ENCODE results near the gene PRR12. TPM values are rescaled to one million over a fixed set of nuclear protein-coding genes. Genes with fewer than 3 reads are reported as not detected.
A peak's percentile ranks its signal among the peaks of the same experiment; 100 is the strongest.

PRR12 gene
- total and polyA plus RNA-seq, 9 of the 15 experiments (the other 6 are each of a cell fraction or from before 2014, with no cell fraction given), result 0.01 to 21.1 (median 0.98) TPM

DNA sequence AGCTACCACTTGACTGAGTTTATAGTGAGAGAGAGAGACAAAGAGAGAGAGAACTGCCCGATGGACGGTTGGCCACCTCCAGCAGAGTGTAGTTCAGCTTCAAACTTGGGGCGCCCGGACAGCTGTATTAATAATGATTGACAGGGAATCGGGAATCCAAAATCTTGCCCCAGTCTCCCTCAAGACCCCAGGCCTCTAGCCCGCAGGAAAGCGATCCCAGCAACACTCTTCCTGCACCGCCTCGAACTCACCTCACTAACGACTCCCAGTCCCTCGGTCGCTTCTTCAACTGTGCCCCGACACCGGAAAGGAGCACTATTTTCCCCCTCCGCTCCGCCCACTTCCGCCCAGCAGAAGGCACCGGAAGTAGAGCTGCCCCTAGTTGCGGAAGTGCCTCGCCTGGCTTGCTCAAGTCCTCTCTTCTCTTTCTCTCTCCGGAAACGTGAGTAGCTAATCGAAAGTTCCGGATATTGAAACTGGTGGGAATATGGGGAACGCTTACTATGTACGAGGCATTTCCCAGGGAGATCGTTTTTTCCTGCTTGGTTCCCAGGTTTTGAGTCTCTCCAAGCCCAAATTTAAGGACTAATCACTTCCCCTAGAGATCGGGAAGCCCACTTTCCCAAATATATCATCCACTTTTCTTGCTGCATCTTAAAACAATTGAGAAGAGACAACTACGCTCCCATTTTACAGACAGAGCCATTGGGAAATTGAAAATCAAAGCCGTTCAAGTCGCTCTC, 10.5 kb upstream of the PRR12 start, which contains the start of gene NOSIP (continued):
- TF ChIP-seq ZNF280A (IDR thresholded peaks at IDR 0.05; ENCODE audit: low read depth, partially characterized antibody), result no peak
- TF ChIP-seq, protein P1, sequence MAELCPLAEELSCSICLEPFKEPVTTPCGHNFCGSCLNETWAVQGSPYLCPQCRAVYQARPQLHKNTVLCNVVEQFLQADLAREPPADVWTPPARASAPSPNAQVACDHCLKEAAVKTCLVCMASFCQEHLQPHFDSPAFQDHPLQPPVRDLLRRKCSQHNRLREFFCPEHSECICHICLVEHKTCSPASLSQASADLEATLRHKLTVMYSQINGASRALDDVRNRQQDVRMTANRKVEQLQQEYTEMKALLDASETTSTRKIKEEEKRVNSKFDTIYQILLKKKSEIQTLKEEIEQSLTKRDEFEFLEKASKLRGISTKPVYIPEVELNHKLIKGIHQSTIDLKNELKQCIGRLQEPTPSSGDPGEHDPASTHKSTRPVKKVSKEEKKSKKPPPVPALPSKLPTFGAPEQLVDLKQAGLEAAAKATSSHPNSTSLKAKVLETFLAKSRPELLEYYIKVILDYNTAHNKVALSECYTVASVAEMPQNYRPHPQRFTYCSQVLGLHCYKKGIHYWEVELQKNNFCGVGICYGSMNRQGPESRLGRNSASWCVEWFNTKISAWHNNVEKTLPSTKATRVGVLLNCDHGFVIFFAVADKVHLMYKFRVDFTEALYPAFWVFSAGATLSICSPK (IDR thresholded peaks at IDR 0.05; ENCODE audit: borderline replicate concordance), result no peak
- TF ChIP-seq ZNF347 (CRISPR knock-in tag; IDR thresholded peaks at IDR 0.05; ENCODE audit: low read depth), result no peak
- TF ChIP-seq, protein P2, sequence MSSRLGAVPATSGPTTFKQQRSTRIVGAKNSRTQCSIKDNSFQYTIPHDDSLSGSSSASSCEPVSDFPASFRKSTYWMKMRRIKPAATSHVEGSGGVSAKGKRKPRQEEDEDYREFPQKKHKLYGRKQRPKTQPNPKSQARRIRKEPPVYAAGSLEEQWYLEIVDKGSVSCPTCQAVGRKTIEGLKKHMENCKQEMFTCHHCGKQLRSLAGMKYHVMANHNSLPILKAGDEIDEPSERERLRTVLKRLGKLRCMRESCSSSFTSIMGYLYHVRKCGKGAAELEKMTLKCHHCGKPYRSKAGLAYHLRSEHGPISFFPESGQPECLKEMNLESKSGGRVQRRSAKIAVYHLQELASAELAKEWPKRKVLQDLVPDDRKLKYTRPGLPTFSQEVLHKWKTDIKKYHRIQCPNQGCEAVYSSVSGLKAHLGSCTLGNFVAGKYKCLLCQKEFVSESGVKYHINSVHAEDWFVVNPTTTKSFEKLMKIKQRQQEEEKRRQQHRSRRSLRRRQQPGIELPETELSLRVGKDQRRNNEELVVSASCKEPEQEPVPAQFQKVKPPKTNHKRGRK (tag; IDR thresholded peaks at IDR 0.05), result peak; percentile 55; the same call in 1 of the 2 replicates
- TF ChIP-seq ZNF277 (CRISPR knock-in tag; IDR thresholded peaks at IDR 0.05; ENCODE audit: borderline replicate concordance), result no peak
- no peak for TF ChIP-seq KLF10 (CRISPR knock-in tag; IDR thresholded peaks at IDR 0.05)
- TF ChIP-seq, protein P3, sequence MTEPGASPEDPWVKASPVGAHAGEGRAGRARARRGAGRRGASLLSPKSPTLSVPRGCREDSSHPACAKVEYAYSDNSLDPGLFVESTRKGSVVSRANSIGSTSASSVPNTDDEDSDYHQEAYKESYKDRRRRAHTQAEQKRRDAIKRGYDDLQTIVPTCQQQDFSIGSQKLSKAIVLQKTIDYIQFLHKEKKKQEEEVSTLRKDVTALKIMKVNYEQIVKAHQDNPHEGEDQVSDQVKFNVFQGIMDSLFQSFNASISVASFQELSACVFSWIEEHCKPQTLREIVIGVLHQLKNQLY (CRISPR knock-in tag; conservative IDR thresholded peaks at IDR 0.05), result no peak
- 0 out of 2 replicates have a peak, but pooled peaks have one; percentile 40 for TF ChIP-seq CREB3 (tag; conservative IDR thresholded peaks at IDR 0.05; ENCODE audit: low read depth)
- TF ChIP-seq, protein P4, sequence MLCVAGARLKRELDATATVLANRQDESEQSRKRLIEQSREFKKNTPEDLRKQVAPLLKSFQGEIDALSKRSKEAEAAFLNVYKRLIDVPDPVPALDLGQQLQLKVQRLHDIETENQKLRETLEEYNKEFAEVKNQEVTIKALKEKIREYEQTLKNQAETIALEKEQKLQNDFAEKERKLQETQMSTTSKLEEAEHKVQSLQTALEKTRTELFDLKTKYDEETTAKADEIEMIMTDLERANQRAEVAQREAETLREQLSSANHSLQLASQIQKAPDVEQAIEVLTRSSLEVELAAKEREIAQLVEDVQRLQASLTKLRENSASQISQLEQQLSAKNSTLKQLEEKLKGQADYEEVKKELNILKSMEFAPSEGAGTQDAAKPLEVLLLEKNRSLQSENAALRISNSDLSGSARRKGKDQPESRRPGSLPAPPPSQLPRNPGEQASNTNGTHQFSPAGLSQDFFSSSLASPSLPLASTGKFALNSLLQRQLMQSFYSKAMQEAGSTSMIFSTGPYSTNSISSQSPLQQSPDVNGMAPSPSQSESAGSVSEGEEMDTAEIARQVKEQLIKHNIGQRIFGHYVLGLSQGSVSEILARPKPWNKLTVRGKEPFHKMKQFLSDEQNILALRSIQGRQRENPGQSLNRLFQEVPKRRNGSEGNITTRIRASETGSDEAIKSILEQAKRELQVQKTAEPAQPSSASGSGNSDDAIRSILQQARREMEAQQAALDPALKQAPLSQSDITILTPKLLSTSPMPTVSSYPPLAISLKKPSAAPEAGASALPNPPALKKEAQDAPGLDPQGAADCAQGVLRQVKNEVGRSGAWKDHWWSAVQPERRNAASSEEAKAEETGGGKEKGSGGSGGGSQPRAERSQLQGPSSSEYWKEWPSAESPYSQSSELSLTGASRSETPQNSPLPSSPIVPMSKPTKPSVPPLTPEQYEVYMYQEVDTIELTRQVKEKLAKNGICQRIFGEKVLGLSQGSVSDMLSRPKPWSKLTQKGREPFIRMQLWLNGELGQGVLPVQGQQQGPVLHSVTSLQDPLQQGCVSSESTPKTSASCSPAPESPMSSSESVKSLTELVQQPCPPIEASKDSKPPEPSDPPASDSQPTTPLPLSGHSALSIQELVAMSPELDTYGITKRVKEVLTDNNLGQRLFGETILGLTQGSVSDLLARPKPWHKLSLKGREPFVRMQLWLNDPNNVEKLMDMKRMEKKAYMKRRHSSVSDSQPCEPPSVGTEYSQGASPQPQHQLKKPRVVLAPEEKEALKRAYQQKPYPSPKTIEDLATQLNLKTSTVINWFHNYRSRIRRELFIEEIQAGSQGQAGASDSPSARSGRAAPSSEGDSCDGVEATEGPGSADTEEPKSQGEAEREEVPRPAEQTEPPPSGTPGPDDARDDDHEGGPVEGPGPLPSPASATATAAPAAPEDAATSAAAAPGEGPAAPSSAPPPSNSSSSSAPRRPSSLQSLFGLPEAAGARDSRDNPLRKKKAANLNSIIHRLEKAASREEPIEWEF (CRISPR knock-in tag; IDR thresholded peaks at IDR 0.05), result no peak
- no peak for TF ChIP-seq ZKSCAN3 (CRISPR knock-in tag; IDR thresholded peaks at IDR 0.05)
- no peak for TF ChIP-seq GATA2 (CRISPR knock-in tag; IDR thresholded peaks at IDR 0.05)

All from K562 (cell line).